Testis (tissue), 3 donors: ENCODE measurements around the gene UGT2A2. TPM values are rescaled to one million over a fixed set of nuclear protein-coding genes. Genes with fewer than 3 reads are reported as not detected.

ENCODE experiments used
- DNase-seq: peaks from one replicate; pipeline ENCODE4 v3.0.0-alpha.2; 2019
- H3K27ac ChIP-seq, 2 donors: fragments of 200-600 bp; sonication (generic); one replicate each; pipeline ENCODE4 v1.5.1; 2019
- H3K27me3 ChIP-seq: fragments of 200-600 bp; sonication (generic); one replicate; pipeline ENCODE4 v1.5.1; 2019
- H3K36me3 ChIP-seq: fragments of 200-600 bp; sonication (generic); one replicate; pipeline ENCODE4 v1.5.1; 2017; ENCODE audit warnings: low read depth; ENCODE audit errors: missing control alignments
- H3K4me1 ChIP-seq: fragments of 200-600 bp; sonication (generic); one replicate; pipeline ENCODE4 v1.5.1; 2019
- H3K4me3 ChIP-seq, 2 donors: fragments of 200-600 bp; sonication (generic); one replicate each; pipeline ENCODE4 v1.5.1; 2017 to 2019
- H3K9me3 ChIP-seq: fragments of 200-600 bp; sonication (generic); one replicate; pipeline ENCODE4 v1.5.1; 2017
- CTCF ChIP-seq, 3 experiments: fragments of 450-650 bp in 2 of 3; fragments of 200-600 bp in 1 of 3; sonication (generic) in 1 of 3; IDR thresholded peaks; one replicate each; pipeline ENCODE4 v1.5.1; 2016 to 2019; ENCODE audit warnings: antibody characterized with exemption in 3 of 3, mild to moderate bottlenecking in 2 of 3, moderate library complexity in 1 of 3
- POLR2A ChIP-seq: fragments of 450-650 bp; IDR thresholded peaks from one replicate; pipeline ENCODE4 v1.6.1; 2017; ENCODE audit warnings: antibody characterized with exemption, mild to moderate bottlenecking, moderate library complexity
- WGBS, 2 donors: methylation state at CpG; one replicate each; pipeline ENCODE4 v1.1.5; 2018; 5-methylcytosine and 5-hydroxymethylcytosine counted together
- intact Hi-C: fragments of 100-400 bp; cut with DNase I; formaldehyde crosslinking; loops from one replicate; pipeline ENCODE4 v1.15.1; 2023; ENCODE audit warnings: low total_unique reads
- polyA plus RNA-seq: library from polyadenylated mRNA; stranded (reverse); fragments of 350-450 nt; fragmentation: Illumina TruSeq; extraction: RNeasy Lipid Tissue Mini Kit (QIAGEN cat#74804); gene quantifications from one replicate; pipeline ENCODE4 v1.2.3, GENCODE V29; 2014; ENCODE audit warnings: low read depth, low replicate concordance; ENCODE audit not compliant: insufficient read depth
- small RNA-seq, 2 donors: library from RNA; depleted of rRNA; stranded (forward); fragments of <200 nt; gene quantifications; one replicate each; pipeline ENCODE3, GENCODE V24; 2016
- total RNA-seq, 2 donors: library from RNA; depleted of rRNA; stranded (reverse); fragments of >200 nt; gene quantifications; one replicate each; pipeline ENCODE4 v1.2.3, GENCODE V29; 2016

The UGT2A2 gene
- total and polyA plus RNA-seq, 3 donors from 2014 or later: not detected

- H3K36me3 ChIP-seq: no peaks in the 10 kb centered on the region
- 70 to 87% methylated on average over 2 of the region's 2 CpGs for WGBS, 2 donors
- no peak for TF ChIP-seq POLR2A
- TF ChIP-seq CTCF (IDR thresholded peaks at IDR 0.05): no peak
- no peak overlapping the region for H3K4me3 ChIP-seq
- H3K9me3 ChIP-seq: no peaks in the 10 kb centered on the region
- H3K27me3 ChIP-seq: no peaks in the 10 kb centered on the region
- no peaks in the 10 kb centered on the region for H3K4me1 ChIP-seq
- no peak for DNase-seq
- intact Hi-C loops: no loop called here
- no peak overlapping the region for H3K27ac ChIP-seq
Measured at GRCh38 chr4:69549651-69550050, 89.8 kb downstream of the UGT2A2 start.

DNA sequence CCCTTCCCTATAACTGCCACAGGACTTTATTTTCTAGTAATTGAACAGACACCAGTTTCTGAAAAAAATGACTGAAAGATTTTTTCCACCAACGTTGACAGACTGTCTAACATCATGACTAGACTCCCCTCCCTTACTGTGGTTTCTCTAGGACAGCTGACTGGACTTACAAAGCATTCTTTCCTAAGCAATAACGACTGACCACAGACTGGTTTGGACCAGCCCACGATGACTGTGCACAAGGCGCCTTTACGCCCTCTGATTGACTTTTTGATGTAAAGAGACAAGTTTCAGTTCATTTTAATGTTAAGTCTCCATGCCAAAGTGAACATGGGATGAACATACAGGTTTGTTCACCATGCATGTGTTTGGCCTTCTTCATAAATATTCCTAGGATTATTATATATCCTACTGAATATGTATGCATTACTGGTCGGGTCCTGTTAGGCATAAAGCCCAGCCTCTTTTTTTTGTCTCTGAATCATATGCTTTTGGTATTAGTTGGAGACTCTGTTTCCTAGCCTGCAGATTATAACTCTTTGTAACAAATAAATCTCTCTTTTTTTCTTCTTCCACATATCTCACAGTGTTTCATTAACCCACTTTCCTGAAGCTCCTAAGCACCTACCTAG is 93.2 kb downstream of the UGT2A2 start:
- no peak for TF ChIP-seq POLR2A
- no peak for TF ChIP-seq CTCF (IDR thresholded peaks at IDR 0.05)
- Histone ChIP-seq H3K9me3 (no peaks in the 10 kb centered on the region), H3K27me3 (no peaks in the 10 kb centered on the region), H3K27ac (no peak overlapping the region), H3K4me1 (no peaks in the 10 kb centered on the region), H3K4me3 (no peak overlapping the region), H3K36me3 (no peaks in the 10 kb centered on the region)
- WGBS, 2 donors: 53 to 59% methylated on average over 6 of the region's 6 CpGs
- DNase-seq: no peak
- intact Hi-C loops: no loop called here

Small RNA genes lying within 50 kb of the gene (small RNA-seq; reads per million reads assigned to genes)
- 0 reads per million in 2 donors for gene UGT2A2

Other genes starting within 250 kb of the UGT2A2 start
- not detected for gene UGT2B4, start 143.7 kb downstream of the UGT2A2 start, total RNA-seq
- not detected for gene UGT2B4, start 143.7 kb downstream of the UGT2A2 start, polyA plus RNA-seq
- under 1 TPM in 1 of 2 donors, not detected in 1; 0.12 TPM for gene UGT2A1, start 13.6 kb upstream of the UGT2A2 start, total RNA-seq
- not detected for gene UGT2A1, start 13.6 kb upstream of the UGT2A2 start, polyA plus RNA-seq
- gene SULT1B1, start 121.0 kb upstream of the UGT2A2 start, total RNA-seq: under 1 TPM; 0.24 to 0.31 TPM
- gene SULT1B1, start 121.0 kb upstream of the UGT2A2 start, polyA plus RNA-seq: 0.34 TPM
- not detected for gene SULT1E1, start 220.5 kb upstream of the UGT2A2 start, total RNA-seq
- not detected for gene SULT1E1, start 220.5 kb upstream of the UGT2A2 start, polyA plus RNA-seq